ENCODE data around the gene UST. TPM values are rescaled to one million over a fixed set of nuclear protein-coding genes. Genes with fewer than 3 reads are reported as not detected.

The UST gene
- total RNA-seq, 4 donors from 2014 or later = 13.5 to 47.1 (median 33.0) TPM

GRCh38 chr6:148891405-148891783 lies 144.6 kb downstream of the UST start:
- Histone ChIP-seq H3K9me3 (no peaks in the 10 kb centered on the region), H3K4me3 (no peak overlapping the region), H3K27ac (no peak overlapping the region), H3K36me3 (no peaks in the 10 kb centered on the region), H3K4me1 (peaks cover 0 to 46% (median 8%) of the 10 kb centered on the region in 4 donors), H3K27me3 (no peaks in the 10 kb centered on the region)
- 74 to 93% methylated on average over 1 of the region's 1 CpG for WGBS, 2 donors
- no peak for DNase-seq (ENCODE audit: low spot score in 2 of 2)
- TF ChIP-seq POLR2A (IDR thresholded peaks at IDR 0.05) = no peak
- TF ChIP-seq, protein P1, sequence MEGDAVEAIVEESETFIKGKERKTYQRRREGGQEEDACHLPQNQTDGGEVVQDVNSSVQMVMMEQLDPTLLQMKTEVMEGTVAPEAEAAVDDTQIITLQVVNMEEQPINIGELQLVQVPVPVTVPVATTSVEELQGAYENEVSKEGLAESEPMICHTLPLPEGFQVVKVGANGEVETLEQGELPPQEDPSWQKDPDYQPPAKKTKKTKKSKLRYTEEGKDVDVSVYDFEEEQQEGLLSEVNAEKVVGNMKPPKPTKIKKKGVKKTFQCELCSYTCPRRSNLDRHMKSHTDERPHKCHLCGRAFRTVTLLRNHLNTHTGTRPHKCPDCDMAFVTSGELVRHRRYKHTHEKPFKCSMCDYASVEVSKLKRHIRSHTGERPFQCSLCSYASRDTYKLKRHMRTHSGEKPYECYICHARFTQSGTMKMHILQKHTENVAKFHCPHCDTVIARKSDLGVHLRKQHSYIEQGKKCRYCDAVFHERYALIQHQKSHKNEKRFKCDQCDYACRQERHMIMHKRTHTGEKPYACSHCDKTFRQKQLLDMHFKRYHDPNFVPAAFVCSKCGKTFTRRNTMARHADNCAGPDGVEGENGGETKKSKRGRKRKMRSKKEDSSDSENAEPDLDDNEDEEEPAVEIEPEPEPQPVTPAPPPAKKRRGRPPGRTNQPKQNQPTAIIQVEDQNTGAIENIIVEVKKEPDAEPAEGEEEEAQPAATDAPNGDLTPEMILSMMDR (IDR thresholded peaks at IDR 0.05) = no peak
- no peak for TF ChIP-seq EP300 (IDR thresholded peaks at IDR 0.05)

DNA sequence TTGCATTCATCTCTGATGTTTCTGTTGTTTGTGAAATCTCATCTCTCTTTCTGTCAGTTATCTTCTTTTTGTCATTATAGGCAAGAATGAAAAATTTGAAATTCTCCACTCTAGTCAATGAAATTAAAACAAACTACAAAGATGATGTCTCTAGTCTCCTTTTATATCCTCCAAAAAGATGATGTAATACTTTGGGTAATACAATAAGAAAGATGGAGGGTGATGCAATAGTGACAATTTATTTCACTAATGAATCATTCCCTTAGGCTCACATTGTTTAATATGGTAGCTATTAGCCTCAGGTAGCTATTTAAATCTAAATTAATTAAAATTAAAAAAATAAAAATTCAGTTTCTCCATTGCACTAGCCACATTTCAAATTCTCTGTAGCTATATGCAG lies 145.4 kb downstream of the UST start:
- Histone ChIP-seq H3K4me3 (no peak overlapping the region), H3K36me3 (no peaks in the 10 kb centered on the region), H3K4me1 (peaks cover 0 to 37% (median 6%) of the 10 kb centered on the region in 4 donors), H3K9me3 (no peaks in the 10 kb centered on the region), H3K27me3 (no peaks in the 10 kb centered on the region), H3K27ac (no peak overlapping the region)
- DNase-seq (ENCODE audit: low spot score in 2 of 2) = no peak
- TF ChIP-seq, protein P1 (IDR thresholded peaks at IDR 0.05) = no peak

- peaks cover 0 to 34% (median 6%) of the 10 kb centered on the region in 4 donors for H3K4me1 ChIP-seq
- no peaks in the 10 kb centered on the region for H3K27me3 ChIP-seq
- TF ChIP-seq POLR2A (IDR thresholded peaks at IDR 0.05) (no peak), EP300 (IDR thresholded peaks at IDR 0.05) (no peak)
- TF ChIP-seq, protein P1 (IDR thresholded peaks at IDR 0.05) = no peak
- DNase-seq (ENCODE audit: low spot score in 2 of 2) = no peak
- no peaks in the 10 kb centered on the region for H3K36me3 ChIP-seq
- no peak overlapping the region for H3K4me3 ChIP-seq
- 62 to 78% methylated on average over 2 of the region's 2 CpGs for WGBS, 2 donors
- no peak overlapping the region for H3K27ac ChIP-seq
- no peaks in the 10 kb centered on the region for H3K9me3 ChIP-seq
These were observed 146.2 kb downstream of the UST start for GRCh38 chr6:148893073-148893472.

- Histone ChIP-seq H3K4me1 (peaks cover 0 to 34% (median 6%) of the 10 kb centered on the region in 4 donors), H3K27me3 (no peaks in the 10 kb centered on the region), H3K9me3 (no peaks in the 10 kb centered on the region), H3K4me3 (no peak overlapping the region), H3K36me3 (no peaks in the 10 kb centered on the region), H3K27ac (no peak overlapping the region)
- 90 to 98% methylated on average over 2 of the region's 2 CpGs for WGBS, 2 donors
- DNase-seq (ENCODE audit: low spot score in 2 of 2) = no peak
- TF ChIP-seq, protein P1 (IDR thresholded peaks at IDR 0.05) = no peak
- no peak for TF ChIP-seq POLR2A (IDR thresholded peaks at IDR 0.05)
- no peak for TF ChIP-seq EP300 (IDR thresholded peaks at IDR 0.05)
These were observed 146.7 kb downstream of the UST start for GRCh38 chr6:148893481-148893880.

DNA sequence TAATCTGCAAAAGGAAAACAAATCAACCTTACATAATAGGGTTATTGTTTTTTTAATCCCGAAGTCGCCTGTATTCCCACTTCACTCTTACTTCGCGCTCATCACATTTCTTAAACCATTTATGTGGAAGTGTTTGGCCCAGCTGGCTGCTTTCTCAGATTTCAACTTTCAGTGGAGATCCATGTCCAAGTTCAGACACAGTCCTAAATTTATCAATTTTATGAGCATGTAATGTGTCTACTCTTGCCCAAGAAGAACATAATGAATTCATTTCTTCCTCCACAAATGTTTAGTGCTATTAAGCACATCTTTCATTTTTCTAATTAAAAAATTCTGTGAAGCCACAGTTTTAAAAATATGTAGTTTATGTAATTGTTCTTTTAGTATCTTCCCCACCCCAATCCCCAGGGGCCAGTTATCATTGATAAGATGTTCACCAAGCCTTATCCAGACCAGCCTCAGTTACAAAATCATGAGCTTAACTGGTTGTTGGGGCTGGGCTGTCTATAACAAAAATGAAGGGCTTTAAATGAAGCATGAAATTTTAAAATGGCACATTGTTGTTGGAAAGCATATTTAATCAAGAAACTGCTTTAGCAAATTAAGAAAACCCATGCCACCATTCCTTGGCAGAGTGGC lies 151.7 kb downstream of the UST start:
- peaks cover 0 to 9% (median 0%) of the 10 kb centered on the region in 4 donors for H3K4me1 ChIP-seq
- H3K36me3 ChIP-seq = peaks cover 0 to 11% (median 0%) of the 10 kb centered on the region in 3 donors
- TF ChIP-seq EP300 (IDR thresholded peaks at IDR 0.05) = no peak
- no peak for TF ChIP-seq POLR2A (IDR thresholded peaks at IDR 0.05)
- TF ChIP-seq, protein P1 (IDR thresholded peaks at IDR 0.05) = no peak
- no peak overlapping the region for H3K27ac ChIP-seq
- WGBS, 2 donors = 47 to 65% methylated on average over 4 of the region's 4 CpGs
- H3K27me3 ChIP-seq = no peaks in the 10 kb centered on the region
- H3K4me3 ChIP-seq = no peak overlapping the region
- peak in 1 of 2 donors; percentile 24 for DNase-seq (ENCODE audit: low spot score in 2 of 2)
- H3K9me3 ChIP-seq = no peaks in the 10 kb centered on the region
